Measurements from ENCODE around the gene OR2D3. TPM values are rescaled to one million over a fixed set of nuclear protein-coding genes. Genes with fewer than 3 reads are reported as not detected.
"Not testable (repeated sequence)": the region's sequence is repeated elsewhere in the genome, so short reads cannot be mapped to it uniquely, and the experiment has no call there.

The OR2D3 gene
- total RNA-seq, 1 experiment from 2014 or later = not detected

DNA sequence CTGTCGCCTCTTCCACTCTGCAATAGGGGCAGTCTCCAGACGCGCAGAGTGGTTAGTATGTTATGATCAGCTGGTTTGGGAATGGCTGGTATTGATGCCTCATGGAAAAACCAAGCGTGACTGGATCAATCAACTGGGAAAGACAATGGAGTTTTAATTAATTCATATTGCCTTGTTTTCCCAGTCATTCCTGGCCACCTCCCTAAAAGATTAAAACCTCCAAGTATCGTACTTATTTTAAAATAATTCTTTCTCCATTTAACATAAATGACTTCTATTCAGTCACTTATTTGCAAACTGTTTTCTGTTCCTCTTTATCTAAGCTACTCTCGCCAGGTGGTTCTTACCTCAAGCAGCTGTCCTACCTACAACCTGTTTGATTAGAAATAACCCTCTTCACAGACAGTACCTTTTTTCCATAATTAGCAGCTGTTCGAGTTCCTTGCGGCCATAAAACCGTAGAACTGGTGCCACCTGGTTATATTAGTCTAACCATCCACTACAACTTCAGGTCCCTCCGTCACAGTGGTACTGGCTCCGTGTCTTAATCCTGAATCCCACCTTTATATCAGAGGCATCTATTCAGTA lies 6.3 kb downstream of the OR2D3 start:
- no peak for DNase-seq (ENCODE audit: extremely low read depth, low read depth)

DNA sequence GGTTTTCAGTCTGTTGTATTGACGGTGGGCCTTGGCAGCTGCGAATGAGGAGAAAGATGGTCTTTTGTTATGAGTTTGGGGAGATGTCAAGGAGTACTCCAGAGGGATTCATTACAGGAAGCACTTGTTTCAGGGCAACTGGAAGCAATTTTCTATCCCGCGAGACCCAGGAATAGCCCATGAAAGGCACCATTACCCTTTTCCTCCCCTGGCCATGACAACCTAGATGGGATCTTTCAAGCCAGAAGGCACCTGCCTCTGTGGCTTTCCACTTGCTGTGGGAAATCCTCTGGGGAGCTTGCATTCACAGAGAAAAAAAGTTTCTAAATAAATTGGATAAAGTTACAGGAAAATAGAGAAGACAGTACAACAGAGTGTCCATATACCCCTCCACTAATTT lies 8.1 kb downstream of the OR2D3 start:
- no peak for DNase-seq (ENCODE audit: extremely low read depth, low read depth)

DNA sequence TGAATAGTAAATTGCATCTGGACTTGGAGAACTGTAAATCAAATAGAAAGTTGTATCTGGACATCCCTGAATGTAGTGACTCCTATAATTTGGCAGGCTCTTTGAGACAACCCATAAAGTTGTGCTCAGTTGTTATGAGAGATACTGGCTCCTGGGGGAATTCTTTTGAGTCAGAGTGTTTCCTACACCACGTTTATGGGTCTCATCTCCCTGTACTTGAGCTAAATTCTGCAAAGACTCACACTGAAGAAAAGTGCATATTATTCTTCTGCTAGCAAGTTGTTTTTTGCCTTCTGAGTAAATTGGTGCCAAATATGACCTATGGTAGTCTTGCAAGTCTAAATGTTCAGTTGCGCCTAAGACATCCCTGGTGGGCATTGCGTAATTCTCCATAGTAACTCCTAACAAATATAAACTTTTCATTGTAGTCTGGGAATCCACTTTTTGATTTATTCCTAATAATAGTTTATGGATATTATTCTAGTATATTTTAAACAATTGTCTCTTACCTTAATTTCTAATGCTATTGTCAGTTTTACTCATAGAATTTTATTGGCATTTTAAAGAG lies 10.4 kb downstream of the OR2D3 start:
- no peak for DNase-seq (ENCODE audit: extremely low read depth, low read depth)

DNA sequence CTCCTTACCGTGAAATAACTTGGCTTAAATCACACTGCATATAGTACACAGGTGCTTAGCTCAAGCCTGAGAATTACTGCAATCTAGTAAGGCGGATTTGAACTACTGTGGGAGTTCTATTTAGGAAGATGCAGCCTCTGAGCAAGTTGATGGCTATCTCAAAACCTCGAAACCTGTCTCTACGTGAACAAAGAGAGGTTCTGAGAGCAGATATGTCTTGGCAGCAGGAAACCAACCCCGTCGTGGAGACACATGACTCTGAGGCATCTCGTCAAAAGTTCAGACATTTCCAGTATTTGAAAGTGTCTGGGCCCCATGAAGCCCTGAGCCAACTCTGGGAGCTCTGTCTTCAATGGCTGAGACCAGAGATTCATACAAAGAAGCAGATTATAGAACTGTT lies 11.3 kb downstream of the OR2D3 start:
- DNase-seq (ENCODE audit: extremely low read depth, low read depth) = no peak

DNA sequence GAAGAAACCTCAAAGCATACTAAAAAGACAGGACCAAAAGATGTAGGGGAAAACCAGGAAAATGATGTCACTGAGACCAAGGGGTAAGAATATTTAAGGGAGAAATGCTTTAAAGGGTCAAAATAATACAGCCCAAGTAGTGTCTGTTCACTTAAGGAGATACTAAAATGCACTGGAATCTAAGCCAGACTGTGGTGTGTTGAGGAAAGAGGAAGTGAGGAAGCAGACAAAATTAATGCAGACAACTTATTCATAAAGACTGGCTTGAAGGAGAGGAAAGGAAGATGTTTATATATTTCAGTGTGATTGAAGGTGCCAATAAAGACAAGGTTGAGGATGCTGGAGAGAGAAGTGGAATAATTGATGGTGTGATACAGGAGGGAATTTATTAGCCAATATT lies 21.2 kb downstream of the OR2D3 start:
- DNase-seq (ENCODE audit: extremely low read depth, low read depth) = no peak

DNA sequence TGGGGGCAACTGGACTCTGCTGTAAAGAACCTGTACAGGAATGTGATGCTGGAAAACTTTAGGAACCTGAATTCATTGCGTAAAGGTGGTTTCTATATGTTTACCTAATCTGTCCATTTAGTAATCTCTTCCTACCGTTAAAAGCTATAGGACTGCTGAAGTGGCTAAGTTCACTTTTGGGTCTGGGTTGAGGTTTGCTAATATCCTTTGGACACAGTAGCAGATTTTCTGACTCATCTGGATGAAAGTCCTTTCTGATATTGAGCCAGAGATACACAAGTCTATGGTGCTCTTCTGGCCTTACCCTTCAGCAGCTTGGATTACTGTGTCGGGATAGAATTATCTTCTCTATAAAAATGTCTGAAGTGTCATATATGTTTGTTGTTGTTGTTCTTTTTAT lies 22.3 kb downstream of the OR2D3 start:
- DNase-seq (ENCODE audit: extremely low read depth, low read depth) = no peak

DNA sequence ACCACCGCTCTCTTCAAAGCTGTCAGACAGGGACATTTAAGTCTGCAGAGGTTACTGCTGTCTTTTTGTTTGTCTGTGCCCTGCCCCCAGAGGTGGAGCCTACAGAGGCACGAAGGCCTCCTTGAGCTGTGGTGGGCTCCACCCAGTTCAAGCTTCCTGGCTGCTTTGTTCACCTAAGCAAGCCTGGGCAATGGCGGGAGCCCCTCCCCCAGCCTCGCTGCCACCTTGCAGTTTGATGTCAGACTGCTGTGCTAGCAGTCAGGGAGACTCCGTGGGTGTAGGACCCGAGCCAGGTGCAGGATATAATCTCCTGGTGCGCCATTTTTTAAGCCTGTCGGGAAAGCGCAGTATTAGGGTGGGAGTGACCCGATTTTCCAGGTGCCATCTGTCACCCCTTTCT lies 33.4 kb downstream of the OR2D3 start:
- not testable (repeated sequence) for DNase-seq (ENCODE audit: extremely low read depth, low read depth)

DNA sequence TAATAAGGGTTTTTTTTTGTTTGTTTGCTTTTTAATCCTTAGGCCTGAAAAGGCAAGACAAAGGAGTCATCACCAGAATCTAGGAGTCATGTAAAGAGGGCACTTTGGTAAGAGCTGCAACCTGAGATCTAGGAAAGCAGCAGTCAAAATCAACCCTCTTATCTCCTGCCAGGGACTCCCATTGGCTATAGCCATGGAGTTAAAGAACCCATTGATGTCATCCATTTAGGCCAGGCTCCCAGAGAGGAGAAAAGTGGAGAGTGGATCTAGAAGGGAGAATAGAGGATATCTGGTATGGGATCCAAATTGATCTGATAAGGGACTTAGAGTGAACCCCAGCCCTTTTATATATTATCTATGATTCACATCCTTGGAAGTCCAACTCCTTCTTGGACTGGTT lies 41.3 kb downstream of the OR2D3 start:
- DNase-seq (ENCODE audit: extremely low read depth, low read depth) = no peak

DNA sequence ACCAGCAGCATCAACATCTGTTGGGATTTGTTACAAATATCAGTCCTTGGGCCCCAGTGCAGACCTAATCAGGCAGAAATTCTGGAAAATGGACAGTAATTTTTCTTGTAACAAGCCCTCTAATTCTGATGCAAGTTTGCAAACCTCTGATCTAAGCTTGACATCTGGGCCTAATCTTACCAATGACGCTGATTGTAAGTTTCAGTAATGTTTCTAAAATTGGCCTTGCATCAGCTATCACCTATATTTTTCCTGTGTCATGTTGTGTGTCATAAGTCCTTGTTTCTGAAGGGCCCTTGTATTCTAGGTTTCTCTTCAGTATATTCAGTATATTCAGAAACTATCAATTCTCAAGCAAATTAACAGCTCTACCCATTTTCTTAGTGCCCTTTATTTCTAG lies 41.9 kb downstream of the OR2D3 start:
- DNase-seq (ENCODE audit: extremely low read depth, low read depth) = no peak

DNA sequence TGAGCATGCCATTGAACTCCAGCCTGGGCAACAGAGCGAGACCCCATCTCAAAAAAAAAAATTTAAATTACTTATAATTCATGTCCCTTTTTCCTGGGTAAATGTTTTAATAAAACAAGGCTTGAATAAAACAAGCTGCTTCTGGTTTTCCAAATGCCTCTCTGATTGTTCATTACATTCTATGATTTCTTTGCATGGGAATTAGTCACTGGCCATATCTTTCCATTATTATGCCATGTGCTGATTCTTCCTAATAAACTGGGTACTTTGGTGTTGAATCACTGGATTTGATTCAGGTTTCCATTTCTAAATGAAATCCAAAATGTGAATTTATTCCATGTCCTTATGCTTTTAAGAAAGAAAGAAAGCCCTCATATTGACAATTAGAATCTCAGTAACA lies 48.0 kb downstream of the OR2D3 start:
- DNase-seq (ENCODE audit: extremely low read depth, low read depth) = no peak

DNA sequence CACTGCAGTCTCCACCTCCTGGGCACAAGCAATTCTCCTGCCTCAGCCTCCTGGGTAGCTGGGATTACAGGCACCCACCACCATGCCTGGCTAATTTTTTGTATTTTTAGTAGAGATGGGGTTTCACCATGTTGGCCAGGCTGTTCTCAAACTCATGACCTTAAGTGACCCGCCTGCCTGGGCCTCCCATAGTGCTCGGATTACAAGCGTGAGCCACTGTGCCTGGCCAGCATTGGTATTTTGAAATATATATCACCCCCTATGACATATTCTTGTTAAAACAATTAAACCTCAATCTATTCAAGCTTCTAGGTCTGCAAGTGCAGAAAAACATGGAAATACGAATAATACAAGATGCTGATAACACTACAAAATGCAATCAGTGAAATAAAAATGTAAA lies 49.1 kb downstream of the OR2D3 start:
- not testable (repeated sequence) for DNase-seq (ENCODE audit: extremely low read depth, low read depth)

Other genes with a start within 250 kb of the OR2D3 start
- gene MRPL17, start 237.7 kb upstream of the OR2D3 start, total RNA-seq (2014; rRNA removed; shearing (Covaris generic)) = 34.3 and 35.8 TPM in 2 replicates
- 0.17 TPM in 1 of 2 replicates, not detected in the other for gene OR2AG2, start 149.0 kb upstream of the OR2D3 start, total RNA-seq (2014; rRNA removed; shearing (Covaris generic))
- not detected in 2 replicates for gene OR2AG1, start 138.0 kb upstream of the OR2D3 start, total RNA-seq (2014; rRNA removed; shearing (Covaris generic))
- 0.23 TPM in 1 of 2 replicates, not detected in the other for gene OR6A2, start 121.3 kb upstream of the OR2D3 start, total RNA-seq (2014; rRNA removed; shearing (Covaris generic))
- gene OR10A5, start 75.3 kb upstream of the OR2D3 start, total RNA-seq (2014; rRNA removed; shearing (Covaris generic)) = not detected in 2 replicates
- not detected in 2 replicates for gene OR10A2, start 57.9 kb upstream of the OR2D3 start, total RNA-seq (2014; rRNA removed; shearing (Covaris generic))
- gene OR10A4, start 44.4 kb upstream of the OR2D3 start, total RNA-seq (2014; rRNA removed; shearing (Covaris generic)) = not detected in 2 replicates
- gene OR2D2, start 28.5 kb upstream of the OR2D3 start, total RNA-seq (2014; rRNA removed; shearing (Covaris generic)) = 0.10 TPM in 1 of 2 replicates, not detected in the other
- gene ZNF215, start 5.4 kb downstream of the OR2D3 start, total RNA-seq (2014; rRNA removed; shearing (Covaris generic)) = 3.3 and 3.8 TPM in 2 replicates
- gene ZNF214, start 99.3 kb downstream of the OR2D3 start, total RNA-seq (2014; rRNA removed; shearing (Covaris generic)) = 1.4 and 2.9 TPM in 2 replicates
- gene NLRP14, start 99.5 kb downstream of the OR2D3 start, total RNA-seq (2014; rRNA removed; shearing (Covaris generic)) = 0.07 and 0.23 TPM in 2 replicates
- gene RBMXL2, start 168.0 kb downstream of the OR2D3 start, total RNA-seq (2014; rRNA removed; shearing (Covaris generic)) = not detected in 2 replicates

All from NCI-H460 (cell line).